ENCODE data around the gene SLC15A4. TPM values are rescaled to one million over a fixed set of nuclear protein-coding genes. Genes with fewer than 3 reads are reported as not detected.
A peak's percentile ranks its signal among the peaks of the same experiment; 100 is the strongest.

The SLC15A4 gene
- total RNA-seq, 3 donors from 2014 or later = 15.4 to 23.4 (median 15.7) TPM

DNA sequence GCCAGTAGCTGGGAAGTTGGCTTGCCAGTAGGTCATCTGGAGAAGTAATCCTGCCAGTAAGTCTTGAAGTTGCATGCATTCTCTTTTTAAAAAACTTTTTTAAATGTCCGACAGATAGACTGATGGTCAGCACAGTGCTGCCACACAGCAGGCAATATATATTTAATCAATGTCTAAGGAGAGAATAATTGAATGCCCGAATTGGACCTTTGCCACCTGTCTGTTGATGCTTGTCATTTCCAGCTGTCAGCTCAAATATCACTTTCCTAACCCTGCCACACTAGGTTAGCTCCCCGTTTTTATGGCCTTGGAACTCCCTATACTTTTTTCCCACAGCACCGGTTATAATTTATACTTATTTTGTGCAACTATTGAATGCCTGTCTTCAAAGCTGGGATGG is 2.1 kb upstream of the SLC15A4 start:
- no peak for ATAC-seq

DNA sequence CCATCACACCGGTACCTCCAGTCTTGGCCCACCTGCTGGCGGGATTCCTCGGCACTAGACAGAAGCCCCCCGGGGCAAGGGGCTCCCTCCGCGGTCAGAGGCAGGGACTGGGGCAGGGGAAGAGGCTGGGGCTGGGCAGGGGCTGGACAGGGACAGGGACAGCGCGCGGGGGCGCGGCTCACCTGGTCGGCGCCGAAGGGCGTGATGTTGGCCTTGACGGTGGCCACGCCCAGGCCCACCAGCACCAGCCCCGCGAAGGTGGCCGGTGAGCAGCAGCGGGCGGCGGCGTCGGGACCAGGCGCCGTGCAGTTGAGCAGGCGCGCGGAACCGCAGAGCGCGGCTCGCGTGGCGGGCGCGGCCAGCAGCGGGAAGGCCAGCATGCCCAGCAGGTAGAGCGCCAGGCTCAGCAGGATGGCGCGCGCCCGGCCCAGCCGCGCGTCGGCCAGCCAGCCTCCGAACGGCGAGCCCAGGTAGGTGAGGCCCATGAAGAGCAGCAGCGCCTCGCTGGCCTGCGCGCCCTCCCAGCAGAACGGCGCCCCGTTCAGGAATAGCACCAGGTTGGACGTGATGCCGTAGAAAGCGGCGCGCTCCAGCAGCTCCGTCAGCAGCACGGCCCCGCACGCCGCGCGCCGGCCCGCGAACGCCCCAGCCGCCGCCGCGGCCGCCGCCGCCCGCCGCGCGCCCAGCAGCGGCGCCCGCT is 392 bp downstream of the SLC15A4 start:
- intact Hi-C loops (cut with DNase I, micrococcal nuclease) = no loop called here
- H3K9me3 ChIP-seq = no peaks in the 10 kb centered on the region
- H3K36me3 ChIP-seq (ENCODE audit: low read depth) = no peaks in the 10 kb centered on the region
- peak overlapping the region; percentile 74 for H3K4me3 ChIP-seq
- peak; percentile 44 to 80 (median 75) for DNase-seq
- peaks cover 17% of the 10 kb centered on the region for H3K4me1 ChIP-seq (ENCODE audit: low read depth)
- TF ChIP-seq, protein P1, sequence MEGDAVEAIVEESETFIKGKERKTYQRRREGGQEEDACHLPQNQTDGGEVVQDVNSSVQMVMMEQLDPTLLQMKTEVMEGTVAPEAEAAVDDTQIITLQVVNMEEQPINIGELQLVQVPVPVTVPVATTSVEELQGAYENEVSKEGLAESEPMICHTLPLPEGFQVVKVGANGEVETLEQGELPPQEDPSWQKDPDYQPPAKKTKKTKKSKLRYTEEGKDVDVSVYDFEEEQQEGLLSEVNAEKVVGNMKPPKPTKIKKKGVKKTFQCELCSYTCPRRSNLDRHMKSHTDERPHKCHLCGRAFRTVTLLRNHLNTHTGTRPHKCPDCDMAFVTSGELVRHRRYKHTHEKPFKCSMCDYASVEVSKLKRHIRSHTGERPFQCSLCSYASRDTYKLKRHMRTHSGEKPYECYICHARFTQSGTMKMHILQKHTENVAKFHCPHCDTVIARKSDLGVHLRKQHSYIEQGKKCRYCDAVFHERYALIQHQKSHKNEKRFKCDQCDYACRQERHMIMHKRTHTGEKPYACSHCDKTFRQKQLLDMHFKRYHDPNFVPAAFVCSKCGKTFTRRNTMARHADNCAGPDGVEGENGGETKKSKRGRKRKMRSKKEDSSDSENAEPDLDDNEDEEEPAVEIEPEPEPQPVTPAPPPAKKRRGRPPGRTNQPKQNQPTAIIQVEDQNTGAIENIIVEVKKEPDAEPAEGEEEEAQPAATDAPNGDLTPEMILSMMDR (IDR thresholded peaks at IDR 0.05) = no peak
- peak; percentile 49 for ATAC-seq

More for the DNA sequence above, 2.1 kb upstream of the SLC15A4 start:
- peaks cover 17% of the 10 kb centered on the region for H3K4me1 ChIP-seq (ENCODE audit: low read depth)
- H3K9me3 ChIP-seq = no peaks in the 10 kb centered on the region
- no peak for DNase-seq
- intact Hi-C loops (cut with DNase I, micrococcal nuclease) = no loop called here
- no peaks in the 10 kb centered on the region for H3K36me3 ChIP-seq (ENCODE audit: low read depth)
- H3K4me3 ChIP-seq = no peak overlapping the region
- TF ChIP-seq, protein P1 (IDR thresholded peaks at IDR 0.05) = no peak

DNA sequence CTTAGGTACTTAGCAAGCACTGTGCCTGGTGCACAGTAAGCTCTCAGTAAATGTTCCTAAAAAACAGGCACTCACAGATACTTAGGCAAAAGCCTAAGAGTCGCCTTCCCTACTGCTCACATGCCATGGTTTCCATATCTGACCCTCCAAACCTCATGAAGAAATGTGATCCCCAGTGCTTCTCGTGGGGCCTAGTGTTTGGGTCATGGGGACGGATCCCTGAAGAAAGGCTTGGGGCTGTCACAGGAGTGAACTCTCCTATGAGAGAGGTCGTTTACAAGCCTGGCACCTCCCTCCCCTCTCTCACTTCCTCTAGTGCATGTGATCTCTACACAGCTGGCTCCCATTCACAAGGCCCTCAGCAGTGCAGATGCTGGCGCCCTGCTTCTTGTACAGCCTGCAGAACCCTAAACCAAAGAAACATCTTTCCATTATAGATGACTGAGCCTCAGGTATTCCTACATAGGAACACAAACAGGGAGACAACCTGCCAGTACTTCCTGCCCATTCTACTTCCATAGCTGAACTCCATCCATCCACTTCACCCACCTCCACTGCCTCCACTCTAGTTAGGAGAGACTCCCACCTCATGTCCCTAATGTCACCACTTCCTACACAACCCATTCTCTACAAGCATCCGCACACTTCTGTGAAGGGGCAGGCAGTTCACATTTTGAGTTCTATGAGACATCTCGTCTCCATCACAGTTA is 2.9 kb downstream of the SLC15A4 start:
- peaks cover 17% of the 10 kb centered on the region for H3K4me1 ChIP-seq (ENCODE audit: low read depth)
- no peaks in the 10 kb centered on the region for H3K9me3 ChIP-seq
- intact Hi-C loops (cut with DNase I, micrococcal nuclease) = no loop called here
- TF ChIP-seq, protein P1 (IDR thresholded peaks at IDR 0.05) = no peak
- no peak overlapping the region for H3K4me3 ChIP-seq
- DNase-seq (peak; percentile 38 to 66 (median 54)), ATAC-seq (peak; percentile 24)
- H3K36me3 ChIP-seq (ENCODE audit: low read depth) = no peaks in the 10 kb centered on the region

DNA sequence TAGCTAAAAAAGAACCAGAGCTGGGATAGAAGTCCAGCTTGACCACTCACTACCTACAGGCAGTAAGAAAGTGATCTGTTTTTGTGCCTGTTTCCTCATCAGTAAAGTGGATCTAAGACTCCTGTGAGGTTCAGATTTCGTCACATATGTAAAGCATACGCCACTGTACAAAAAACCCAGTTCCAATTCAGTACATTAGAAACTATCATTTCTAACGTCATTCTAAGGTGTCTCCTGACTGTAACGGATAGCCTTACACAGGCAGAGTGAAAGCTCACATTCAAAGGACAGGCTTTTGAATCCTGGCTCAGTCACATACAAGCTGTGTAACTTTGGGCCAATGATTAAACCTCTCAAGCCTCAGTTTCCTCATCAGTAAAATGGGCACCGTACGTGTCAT is 3.5 kb downstream of the SLC15A4 start:
- no peak for ATAC-seq
- Histone ChIP-seq H3K4me3 (no peak overlapping the region), H3K36me3 (ENCODE audit: low read depth) (no peaks in the 10 kb centered on the region), H3K4me1 (ENCODE audit: low read depth) (peaks cover 17% of the 10 kb centered on the region), H3K9me3 (no peaks in the 10 kb centered on the region)
- TF ChIP-seq, protein P1 (IDR thresholded peaks at IDR 0.05) = no peak
- intact Hi-C loops (cut with DNase I, micrococcal nuclease) = no loop called here
- no peak for DNase-seq

DNA sequence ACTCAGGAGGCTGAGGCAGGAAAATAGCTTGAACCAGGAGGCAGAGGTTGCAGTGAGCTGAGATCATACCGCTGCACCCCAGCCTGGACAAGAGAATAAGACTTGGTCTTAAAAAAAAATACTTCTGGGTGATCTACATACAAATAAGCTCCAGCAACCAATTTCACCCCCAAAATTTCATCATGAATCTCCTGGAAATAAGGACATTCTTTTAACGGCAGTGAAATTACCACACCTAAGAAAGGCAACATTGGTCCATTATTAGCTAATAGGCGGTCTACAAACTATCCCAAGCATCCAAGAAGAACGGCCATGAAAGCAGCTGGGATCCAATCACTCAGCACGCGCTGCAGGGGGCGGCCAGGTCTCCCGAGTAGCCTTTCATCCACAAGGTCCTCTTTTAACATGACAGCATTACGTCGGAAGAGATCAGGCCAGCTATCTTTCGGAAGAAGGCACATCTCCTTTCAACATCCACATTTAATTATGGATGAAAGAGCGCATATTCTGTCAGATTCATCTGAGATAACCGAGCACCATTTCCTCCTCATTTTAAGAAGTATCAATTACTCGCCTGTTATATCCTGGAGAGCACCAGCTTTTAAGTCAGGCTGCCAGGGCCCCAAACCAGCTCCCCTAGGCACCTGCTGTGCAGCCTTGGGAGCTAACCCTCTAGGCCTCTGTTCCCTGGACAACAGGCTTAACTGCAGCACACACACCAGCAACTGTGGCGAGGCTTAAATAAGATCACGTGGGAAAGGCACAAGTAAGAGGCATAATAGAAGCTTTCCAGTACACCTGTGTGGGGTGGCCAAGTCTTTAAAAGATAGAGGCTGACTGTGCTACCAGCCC is 4.2 kb downstream of the SLC15A4 start:
- peaks cover 17% of the 10 kb centered on the region for H3K4me1 ChIP-seq (ENCODE audit: low read depth)
- no peaks in the 10 kb centered on the region for H3K9me3 ChIP-seq
- ATAC-seq (no peak), DNase-seq (no peak)
- intact Hi-C loops (cut with DNase I, micrococcal nuclease) = no loop called here
- no peak overlapping the region for H3K4me3 ChIP-seq
- TF ChIP-seq, protein P1 (IDR thresholded peaks at IDR 0.05) = no peak
- no peaks in the 10 kb centered on the region for H3K36me3 ChIP-seq (ENCODE audit: low read depth)
